ENCODE measurements around the gene NCAM1.

Gene NCAM1

DNA sequence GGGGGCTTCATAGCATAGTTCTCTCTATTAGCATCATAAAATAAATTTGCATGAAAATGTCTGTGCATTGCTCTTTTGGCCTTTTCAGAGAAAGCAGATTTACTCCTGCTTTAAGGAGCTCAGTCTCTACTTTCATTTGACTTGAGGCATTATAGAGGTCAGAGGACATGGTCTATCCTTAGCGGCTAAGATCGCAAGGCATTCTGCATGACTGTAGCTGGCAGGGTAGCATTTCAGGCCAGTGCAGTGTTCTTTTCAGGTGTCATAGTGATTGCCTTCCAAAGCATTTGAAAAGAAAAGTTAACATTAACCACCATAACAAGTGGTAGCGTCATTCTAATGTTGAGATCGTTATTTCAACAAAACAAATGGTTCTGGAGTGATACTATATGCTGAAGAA, 126.5 kb downstream of the NCAM1 start:
- DNase-seq (ENCODE audit: low spot score) = no peak

DNA sequence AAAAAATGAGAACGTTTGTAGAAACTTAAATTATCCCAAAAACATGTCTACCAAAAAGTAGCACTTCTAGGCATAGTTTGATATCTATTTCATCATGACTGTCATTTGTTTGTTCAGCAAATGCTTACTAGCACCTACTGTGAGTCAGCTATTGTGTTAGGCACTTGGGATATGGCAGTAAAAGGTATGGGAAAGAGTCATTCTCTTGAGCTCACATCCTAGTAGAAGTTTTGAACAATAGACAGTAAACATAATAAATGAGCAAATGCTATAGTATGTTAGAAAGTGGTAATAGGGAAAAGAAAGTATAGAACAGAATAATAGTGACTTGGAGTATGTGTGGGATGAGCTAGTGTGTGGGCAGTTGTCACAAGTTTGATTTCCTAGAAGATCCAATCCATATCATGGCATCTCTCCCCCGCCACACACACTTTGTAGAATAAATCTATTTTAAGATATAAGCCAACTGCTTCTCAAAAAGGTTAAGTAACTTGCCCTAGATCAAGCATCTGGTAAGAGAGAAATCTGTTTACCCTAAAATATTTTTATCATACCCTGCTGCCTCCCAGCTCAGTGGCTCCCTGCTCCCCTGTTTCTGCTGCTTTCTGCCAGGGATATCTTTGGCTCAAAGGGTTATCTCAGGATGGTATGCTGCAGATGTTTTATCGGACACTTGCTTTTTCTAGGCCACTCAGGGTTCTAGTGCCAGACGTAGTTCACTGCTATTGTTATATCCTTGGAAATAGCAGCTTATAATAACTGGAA, 129.7 kb downstream of the NCAM1 start:
- DNase-seq (ENCODE audit: low spot score) = no peak

DNA sequence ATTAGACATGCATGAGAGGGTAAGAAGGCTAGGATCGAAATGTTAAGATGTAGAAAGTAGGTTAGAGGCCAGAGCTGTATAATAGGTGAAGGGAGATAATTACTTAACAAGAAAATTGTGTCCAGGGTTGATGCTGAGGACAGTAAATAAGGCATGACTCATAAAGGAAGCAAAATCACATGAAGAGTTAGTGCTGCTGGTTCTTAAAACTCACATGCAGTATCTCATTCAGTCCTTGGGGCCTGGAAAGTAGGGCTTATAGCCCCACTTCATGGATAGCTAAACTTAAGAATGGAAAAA, 130.2 kb downstream of the NCAM1 start:
- DNase-seq (ENCODE audit: low spot score) = no peak

DNA sequence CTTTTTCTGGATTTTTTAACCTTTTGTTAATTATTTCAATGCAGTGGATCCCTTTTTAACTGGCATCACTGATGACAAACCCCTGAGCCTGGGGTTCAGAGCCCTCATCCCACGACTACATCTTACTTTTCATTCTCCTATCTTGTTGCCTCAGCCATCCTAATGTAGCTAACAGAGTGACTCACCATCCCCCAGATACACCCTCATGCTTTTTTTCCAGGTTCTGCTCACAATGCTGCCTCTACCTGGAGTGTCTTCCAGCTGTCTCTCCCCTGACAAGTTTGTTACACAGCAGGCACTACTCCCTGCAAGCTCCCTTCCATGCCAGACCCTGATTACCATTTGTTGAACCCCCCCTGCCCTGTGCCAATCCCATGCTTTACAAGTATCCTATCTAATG, 135.4 kb downstream of the NCAM1 start:
- DNase-seq (ENCODE audit: low spot score) = no peak

DNA sequence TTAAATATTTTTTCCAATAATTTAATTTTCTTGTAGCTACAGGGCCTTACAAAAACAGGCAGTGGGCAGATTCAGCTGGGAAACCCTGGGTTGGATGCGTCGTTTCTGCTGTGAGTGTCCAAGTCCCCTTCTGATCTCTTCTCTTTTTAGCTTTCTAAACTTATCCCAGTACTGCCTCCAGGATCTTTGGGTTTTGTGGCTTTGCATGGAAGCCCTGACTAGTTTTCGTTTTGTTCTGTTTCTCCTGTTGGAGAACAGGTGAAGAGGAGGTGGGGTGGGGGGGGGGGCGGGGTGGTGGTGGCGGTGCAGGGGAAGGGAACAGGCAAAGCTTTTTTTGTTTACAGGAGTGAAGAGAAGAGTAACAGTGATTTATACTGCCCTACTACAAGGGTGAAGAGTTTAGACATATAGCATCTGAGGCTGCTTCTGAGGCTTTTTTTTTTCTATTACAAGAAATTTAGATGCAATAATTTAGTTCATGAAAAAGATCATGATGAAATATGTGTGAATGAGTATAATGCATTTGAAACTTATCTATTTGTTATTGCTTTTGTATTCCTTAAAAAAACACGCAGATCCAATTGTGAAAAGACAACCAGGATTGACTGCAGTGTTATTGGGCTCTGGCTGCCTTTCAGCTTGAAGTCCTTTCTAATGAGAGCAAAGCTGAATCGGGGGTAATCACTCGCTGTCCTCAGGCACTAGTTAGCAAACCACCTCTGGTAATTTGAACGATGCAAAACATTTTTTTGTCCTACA, 142.9 kb downstream of the NCAM1 start:
- DNase-seq (ENCODE audit: low spot score) = no peak

DNA sequence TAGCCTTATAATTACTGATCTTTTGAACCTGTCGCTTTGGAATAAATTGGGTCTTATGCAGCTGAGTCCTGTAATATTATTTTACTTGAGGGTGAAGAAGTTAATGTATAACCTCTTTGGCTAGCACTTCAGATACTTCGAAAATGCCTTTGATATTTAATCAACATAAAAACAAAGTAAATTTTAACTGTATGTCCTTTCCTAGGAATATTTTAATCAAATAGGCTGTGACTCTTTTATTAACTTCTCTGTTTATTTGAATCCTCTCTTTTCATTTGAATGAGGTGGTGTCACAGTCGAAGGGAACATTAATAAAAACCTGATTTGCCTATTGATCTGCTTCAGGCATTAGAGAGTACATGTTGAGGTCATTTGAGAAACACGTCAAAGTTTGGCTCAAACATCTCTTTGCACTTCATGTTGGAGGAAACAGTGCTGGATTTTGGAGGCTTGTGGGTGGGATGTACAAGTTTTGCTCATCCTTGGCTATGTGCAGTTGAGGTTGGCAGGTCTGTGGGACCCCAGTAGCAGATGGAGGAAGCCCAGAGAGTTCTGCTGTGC, 143.6 kb downstream of the NCAM1 start:
- no peak for DNase-seq (ENCODE audit: low spot score)

DNA sequence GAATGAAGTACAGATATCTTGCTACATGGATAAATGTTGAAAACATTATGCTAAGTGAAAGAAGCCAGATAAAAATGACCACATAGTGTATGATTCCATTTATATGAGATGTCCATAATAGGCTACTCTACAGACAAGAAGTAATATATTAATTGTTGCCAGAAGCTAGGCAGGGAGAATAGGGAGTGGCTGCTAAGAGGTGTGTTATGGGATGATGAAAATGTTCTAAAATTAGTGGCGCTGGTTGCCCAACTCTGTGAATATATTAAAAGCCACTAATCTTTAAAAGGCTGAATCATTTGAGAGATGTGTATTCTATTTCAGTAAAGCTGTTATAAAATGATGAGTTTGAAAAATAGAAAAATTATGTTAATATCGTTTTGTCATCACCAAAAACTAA, 144.4 kb downstream of the NCAM1 start:
- DNase-seq (ENCODE audit: low spot score) = no peak

DNA sequence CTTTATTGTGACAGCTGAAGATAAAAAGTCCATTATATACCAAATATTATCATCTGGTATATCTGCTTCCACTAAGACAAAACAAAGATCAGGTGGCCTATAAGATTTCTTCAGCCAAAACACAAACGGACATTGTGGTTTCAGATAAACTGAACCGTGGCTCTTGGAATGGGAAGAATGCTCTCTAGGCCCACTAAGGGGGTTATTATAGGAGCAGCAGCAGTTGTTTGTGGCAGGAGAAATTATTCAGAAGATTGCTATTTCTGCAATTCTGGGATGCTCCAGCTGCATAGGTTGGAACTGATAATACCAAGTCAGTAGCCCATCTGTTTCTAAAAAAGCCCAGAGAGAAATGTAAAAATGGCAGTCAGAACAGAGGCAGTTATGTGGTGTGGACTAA, 145.3 kb downstream of the NCAM1 start:
- DNase-seq (ENCODE audit: low spot score) = no peak

DNA sequence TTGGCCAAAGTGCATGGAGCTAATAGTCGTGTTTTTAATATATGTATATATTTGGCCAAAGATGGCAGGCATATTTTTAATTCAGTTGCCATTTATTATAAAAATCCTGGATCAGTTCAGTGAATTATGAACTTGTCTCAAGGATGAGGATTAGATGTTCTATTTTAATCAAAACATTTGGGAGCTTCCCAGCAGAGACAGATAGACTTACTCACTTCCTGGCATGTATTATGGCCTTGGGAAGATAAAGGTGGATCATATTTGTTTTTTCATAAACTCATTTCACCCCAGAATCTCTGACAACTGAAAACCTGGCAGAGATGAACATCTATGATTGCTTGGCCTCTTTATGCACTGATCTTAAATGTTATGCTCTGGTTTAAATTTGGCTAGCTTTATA, 148.8 kb downstream of the NCAM1 start:
- DNase-seq (ENCODE audit: low spot score) = no peak

DNA sequence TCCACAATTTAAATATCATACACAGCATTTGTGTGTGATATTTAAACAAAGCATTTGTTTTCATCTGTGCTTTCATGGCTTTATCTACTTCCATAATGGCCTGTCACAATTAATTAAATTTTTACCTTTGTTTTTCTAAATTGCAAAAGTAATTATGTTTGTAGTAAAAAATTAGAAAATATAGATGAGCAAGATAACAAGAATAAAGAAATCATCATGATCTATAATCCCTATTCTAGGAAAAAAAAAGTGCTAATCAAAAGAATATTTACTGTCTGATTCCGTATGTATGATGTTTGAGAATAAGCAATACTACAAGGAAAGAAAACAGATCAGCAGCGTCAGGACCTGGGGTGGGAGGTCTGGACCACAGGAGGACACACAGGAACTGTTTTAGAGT, 149.9 kb downstream of the NCAM1 start:
- DNase-seq (ENCODE audit: low spot score) = no peak

DNA sequence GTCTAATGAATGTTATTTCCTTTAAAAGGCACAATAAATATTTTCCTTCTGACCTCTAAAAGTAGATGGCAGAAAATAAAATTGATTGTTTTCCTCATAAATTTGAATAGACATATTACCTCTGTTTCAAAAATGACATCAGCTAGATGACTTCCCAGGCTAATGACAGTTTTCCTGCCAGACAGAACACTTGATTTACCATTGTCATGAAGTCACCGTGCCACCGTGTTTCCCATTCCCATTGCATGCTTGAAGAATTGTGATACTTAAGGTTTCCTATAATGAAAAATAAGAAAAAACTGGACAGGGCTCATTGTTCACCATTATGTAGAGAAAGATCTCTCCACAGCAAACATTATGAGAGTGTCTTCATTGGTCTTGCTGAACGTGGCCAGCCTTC, 151.1 kb downstream of the NCAM1 start:
- DNase-seq (ENCODE audit: low spot score) = no peak

DNA sequence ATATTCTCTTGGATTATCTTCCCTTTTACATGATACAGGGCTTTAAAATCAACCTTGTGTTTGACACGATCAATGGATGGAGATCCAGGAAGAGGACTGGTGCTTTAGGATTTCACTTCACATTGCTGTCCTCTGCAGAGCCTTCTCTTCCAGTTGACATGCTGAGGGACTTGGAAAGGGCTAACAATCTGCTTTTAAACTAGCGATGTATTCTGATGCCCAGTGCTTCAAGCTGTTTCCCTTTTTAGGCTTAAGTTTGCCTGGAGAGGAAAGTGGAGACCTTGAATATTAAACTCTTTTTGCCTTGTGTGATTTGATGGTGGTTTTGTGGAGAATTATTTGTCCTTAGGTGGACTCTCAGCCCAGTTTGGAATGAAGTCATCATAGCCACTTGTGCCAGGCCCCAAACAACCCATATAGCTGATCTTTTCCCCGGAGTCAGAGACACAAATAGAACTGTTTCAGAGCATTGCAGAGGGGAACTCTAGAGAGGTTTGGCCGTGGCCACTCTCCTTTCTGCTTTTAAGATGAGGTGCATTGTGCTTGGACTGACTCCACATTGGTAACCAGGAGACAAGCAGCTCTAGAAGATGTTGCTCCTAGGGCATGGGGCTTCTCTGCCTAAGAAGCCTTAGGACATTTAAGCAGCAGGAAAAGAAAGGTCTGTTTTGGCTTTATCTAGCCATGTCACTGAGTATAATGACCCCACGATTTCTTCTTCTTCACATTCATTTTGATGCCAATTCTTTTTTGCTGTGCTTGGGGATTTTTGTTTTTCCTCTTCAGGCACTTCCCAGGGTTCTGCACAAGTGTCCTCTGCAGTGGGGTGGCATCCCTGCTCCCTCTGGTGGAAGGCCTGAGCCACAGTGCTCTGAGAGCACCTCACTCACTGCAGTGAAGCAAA, 152.8 kb downstream of the NCAM1 start:
- DNase-seq (ENCODE audit: low spot score) = no peak

DNA sequence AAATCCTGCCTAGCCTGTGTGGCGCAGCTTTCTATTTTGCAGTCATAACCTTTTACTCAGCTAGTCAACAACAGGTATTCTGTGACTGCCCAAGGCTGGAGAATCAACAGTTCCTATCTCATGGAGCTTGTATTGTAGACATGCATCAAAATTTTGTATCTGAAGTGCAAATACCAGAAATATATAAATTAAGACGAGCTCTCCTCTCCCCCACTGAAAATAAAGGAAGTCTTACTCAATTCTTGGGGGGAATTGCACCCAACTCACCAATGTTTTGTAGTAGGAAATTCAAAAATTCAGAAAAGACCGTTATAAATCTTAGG, 153.4 kb downstream of the NCAM1 start:
- DNase-seq (ENCODE audit: low spot score) = no peak

DNA sequence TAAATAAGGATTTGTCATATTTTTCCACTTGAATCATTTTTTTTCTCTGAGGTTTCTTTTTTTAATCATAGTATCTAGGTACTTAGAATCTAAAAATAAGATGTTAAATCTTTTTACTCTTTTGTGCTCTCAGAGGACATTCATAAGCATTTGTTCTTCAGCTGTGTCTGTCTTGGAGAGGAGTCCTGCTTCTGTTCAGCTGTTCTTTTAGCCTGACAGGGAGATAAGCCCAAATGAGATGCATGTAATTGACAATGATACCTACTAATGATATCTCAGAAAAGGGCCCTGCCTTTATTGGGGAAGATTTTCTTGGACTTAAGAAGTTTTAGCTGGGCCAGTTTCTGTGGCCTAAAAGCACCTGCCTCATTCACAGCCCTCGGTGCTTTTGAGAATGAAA, 156.9 kb downstream of the NCAM1 start:
- no peak for DNase-seq (ENCODE audit: low spot score)

DNA sequence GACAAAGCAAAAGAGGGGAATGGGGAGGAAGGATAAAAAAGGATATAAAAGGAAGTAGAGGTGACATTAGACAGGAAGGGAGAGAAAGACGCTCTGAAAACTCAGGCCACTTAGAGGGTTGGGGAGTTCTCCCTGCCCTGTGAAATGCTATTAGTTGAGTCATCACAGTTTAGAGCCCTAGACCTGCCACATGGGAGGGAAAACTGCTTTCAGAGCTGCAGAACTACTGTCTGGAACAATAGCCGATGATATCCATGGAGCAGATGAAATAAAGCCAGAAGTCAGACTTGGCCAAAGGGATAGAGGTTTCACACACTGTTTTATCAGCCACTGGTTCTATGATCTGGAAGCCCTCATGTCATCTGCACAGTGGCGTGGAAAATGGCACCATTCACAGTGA, 157.9 kb downstream of the NCAM1 start:
- DNase-seq (ENCODE audit: low spot score) = no peak

DNA sequence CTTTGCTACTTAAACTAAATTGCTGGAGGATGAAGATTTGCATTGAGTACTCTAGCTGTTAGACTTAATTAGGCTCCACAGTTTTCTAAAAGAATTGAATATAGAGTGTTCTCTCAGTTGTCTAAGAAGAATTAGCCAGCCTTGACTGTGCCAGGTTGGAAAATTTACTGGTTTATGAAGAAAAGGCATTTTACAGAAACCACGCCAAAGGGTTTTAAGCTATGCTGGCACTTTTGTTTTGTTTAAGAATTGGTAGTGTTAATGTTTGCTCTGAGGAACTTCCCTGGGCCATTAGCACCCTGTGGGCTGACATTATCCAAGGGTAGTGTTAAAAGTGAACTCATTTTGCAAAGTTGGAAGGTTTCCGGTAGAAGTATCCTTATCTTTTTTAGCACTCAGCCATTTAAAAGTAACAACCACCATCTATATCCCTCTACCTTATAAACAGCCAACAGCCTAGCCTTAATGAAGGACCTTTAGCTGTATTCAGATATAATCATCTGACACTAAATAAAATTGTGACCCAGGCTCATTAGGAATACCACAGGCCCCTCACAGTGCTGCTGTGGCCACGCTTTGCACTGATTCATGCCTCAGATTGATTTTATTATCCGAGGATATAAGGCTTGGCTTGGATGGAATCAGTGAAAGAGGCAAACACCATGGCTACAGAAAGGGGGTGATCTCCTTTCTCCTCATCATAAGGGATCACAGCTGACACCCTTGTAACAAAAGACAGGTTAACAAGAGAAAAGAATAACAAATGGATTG, 158.9 kb downstream of the NCAM1 start:
- DNase-seq (ENCODE audit: low spot score) = no peak

DNA sequence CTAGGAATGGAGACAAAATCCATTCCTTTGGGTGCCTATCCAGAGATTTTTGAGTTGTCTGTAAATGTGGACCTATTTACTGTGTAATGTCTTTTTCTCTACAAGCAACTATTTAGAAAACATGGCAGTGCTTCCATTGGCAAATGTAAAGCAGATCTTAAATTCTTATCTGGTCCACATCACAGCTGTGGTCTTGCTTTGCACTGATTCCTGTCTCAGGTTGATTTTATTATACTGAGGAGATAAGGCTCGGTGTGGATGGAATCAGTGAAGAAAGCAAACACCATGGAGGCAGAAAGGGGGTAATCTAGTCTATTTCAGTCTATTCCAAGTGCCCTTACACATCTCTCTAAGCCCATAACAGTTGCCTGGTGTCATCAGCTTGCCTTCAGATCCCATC, 160.5 kb downstream of the NCAM1 start:
- DNase-seq (ENCODE audit: low spot score) = no peak

DNA sequence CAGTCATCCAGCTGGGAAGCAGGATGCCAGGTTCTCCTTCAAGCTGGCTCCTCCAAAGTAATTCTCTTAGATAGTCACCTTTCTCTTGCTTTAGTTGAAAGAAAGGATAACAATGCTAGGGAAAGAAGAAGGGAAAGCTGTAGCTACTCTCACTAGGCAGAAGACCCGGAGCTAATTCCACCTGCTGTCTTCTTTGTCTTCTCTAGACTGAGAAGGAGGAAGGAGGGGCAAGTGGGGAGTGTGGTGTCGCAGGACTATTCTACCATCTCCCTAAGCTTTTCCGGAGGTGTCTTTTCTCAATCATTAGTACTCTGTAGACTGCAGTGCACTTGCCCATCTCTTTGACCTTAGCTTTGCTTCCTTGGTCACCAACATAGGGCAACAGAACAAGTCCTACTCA, 162.8 kb downstream of the NCAM1 start:
- DNase-seq (ENCODE audit: low spot score) = no peak

DNA sequence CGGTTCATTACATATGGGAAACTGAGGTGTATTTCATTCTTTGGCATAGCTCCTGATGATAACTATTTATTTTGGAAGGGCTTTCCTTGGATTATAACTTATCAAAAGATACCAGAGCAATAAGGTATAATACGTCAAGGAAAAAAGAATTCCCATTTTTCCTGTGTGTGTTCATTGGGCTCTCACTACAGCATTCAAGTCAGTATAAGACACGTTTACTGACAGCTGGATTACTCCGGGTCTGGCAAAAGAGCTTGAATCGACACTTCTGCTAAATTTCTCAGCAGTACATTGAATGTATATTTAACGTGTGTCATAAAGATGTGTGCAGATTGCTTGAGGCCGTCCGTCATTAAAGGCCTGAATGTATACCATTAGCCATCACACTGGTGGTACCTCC, 163.4 kb downstream of the NCAM1 start:
- DNase-seq (ENCODE audit: low spot score) = no peak

DNA sequence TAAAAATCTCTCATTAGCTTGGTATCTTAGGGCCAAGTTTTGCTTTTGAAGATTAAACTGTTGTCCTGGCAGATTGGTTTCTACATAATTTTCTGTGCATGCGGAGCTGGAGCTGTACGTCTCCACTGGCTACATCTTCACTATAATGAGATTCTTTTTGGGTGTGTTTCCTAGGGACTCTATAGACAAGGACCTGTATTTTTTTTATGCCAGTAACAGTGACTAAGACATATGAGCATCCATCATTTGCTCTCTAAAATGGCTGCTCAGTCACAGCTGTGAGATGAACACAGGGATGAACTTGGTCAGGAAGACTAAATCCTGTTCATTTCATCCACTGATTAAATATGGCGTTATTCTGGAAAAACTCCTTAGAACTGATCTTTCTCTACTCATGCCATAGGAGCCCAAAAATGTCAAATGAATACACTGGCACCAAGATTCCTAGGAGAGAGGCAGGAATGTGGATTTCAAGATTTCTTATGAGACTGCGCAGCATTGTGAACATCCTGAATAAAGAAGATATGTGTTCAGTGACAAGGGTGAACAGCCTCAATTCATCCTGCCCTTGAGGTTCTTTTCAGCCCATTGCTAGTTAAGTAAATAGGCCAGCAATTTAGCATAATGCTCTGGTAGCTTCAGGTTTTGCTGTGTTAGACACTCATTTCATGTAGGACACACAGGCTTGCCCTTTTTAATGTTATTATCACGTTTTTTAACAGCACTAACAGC, 168.2 kb downstream of the NCAM1 start:
- no peak for DNase-seq (ENCODE audit: low spot score)

DNA sequence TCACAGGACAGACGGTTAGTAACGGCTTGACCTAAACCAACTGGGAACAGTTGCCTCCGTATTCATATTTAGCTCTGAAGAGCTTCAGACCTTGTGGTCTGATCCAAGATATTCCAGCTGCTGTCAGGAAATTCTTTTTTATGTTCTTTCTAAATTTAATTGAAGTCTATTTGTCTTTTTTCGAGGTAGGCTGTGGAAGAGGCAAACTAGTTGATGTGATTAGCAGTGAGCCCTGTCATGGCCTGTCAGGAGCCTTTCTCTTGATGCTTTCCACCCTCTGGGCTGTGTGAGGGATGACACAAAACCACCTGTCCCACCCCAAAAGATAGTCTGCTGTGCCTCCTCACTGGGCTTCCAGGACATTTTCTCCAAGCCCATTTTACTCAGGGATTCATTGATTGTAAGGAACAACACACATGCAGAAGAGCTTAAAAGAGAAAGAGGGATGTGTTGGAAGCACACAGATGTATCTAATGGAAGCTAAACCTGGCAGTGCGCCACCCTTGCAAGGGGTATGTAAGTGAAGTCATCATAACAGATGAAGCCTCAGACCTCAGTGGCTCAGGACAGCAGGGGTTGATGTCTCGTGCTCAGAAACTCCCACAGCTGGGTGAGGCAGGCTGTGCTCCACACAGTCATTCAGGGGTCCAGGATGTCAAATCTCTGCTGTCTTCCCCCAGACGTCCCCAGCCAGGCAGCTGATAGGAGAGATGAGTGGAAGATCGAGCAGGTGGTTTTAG, 170.0 kb downstream of the NCAM1 start:
- DNase-seq (ENCODE audit: low spot score) = no peak

All from hepatic stellate cell (primary cell).